ENCODE results near the gene MTRF1.
A peak's percentile ranks its signal among the peaks of the same experiment; 100 is the strongest.
"Not testable (repeated sequence)": the region's sequence is repeated elsewhere in the genome, so short reads cannot be mapped to it uniquely, and the experiment has no call there.

The MTRF1 gene

GRCh38 chr13:41279156-41279555, 15.8 kb upstream of the MTRF1 start:
- DNase-seq, result not testable (repeated sequence)

- no peak for DNase-seq
These were observed 13.4 kb upstream of the MTRF1 start for GRCh38 chr13:41276824-41277223.

- no peak for DNase-seq
These were observed 11.5 kb upstream of the MTRF1 start for GRCh38 chr13:41274881-41275280.

GRCh38 chr13:41273831-41274441, 10.6 kb upstream of the MTRF1 start:
- DNase-seq, result no peak

- no peak for DNase-seq
These were observed 8.3 kb upstream of the MTRF1 start for GRCh38 chr13:41271456-41272285.

- no peak for DNase-seq
These were observed 5.4 kb upstream of the MTRF1 start for GRCh38 chr13:41268764-41269163.

GRCh38 chr13:41267106-41267505, 3.7 kb upstream of the MTRF1 start:
- no peak for DNase-seq

GRCh38 chr13:41259875-41260501, 3.4 kb downstream of the MTRF1 start:
- no peak for DNase-seq

- no peak for DNase-seq
These were observed 5.8 kb downstream of the MTRF1 start for GRCh38 chr13:41257535-41257934.

- DNase-seq, result no peak
These were observed 8.5 kb downstream of the MTRF1 start for GRCh38 chr13:41254902-41255301.

GRCh38 chr13:41250993-41251392, 12.4 kb downstream of the MTRF1 start:
- DNase-seq, result no peak

- no peak for DNase-seq
These were observed 16.3 kb downstream of the MTRF1 start for GRCh38 chr13:41246969-41247680.

- no peak for DNase-seq
These were observed 18.8 kb downstream of the MTRF1 start for GRCh38 chr13:41244556-41244955.

- no peak for DNase-seq
These were observed 21.8 kb downstream of the MTRF1 start for GRCh38 chr13:41241626-41242025.

GRCh38 chr13:41236369-41236768, 27.0 kb downstream of the MTRF1 start:
- DNase-seq, result no peak

- DNase-seq, result no peak
These were observed 30.5 kb downstream of the MTRF1 start for GRCh38 chr13:41232578-41233480.

GRCh38 chr13:41231786-41232185, 31.6 kb downstream of the MTRF1 start:
- DNase-seq, result peak in 1 of 2 experiments; percentile 5

GRCh38 chr13:41231025-41231677, 32.2 kb downstream of the MTRF1 start:
- no peak for DNase-seq

- DNase-seq, result no peak
These were observed 34.0 kb downstream of the MTRF1 start for GRCh38 chr13:41229356-41229755.

- no peak for DNase-seq
These were observed 39.0 kb downstream of the MTRF1 start for GRCh38 chr13:41224113-41225110.

Measured in SHP77 (cell line).